ENCODE data around the gene HP1BP3.
"Not testable (repeated sequence)": the region's sequence is repeated elsewhere in the genome, so short reads cannot be mapped to it uniquely, and the experiment has no call there.

Gene HP1BP3

GRCh38 chr1:20787029-20787839 lies at the start of gene HP1BP3:
TSS of gene HP1BP3 (minus strand) at chr1:20787307. CDS start at chr1:20780440, 6,867 bp downstream.
- peak; percentile 29 for DNase-seq (ENCODE audit: low read depth, low spot score)

- DNase-seq (ENCODE audit: low read depth, low spot score): no peak
Observed at GRCh38 chr1:20836230-20836629, 49.1 kb upstream of the HP1BP3 start.

GRCh38 chr1:20834780-20835179 lies 47.7 kb upstream of the HP1BP3 start:
- DNase-seq (ENCODE audit: low read depth, low spot score): no peak

DNA sequence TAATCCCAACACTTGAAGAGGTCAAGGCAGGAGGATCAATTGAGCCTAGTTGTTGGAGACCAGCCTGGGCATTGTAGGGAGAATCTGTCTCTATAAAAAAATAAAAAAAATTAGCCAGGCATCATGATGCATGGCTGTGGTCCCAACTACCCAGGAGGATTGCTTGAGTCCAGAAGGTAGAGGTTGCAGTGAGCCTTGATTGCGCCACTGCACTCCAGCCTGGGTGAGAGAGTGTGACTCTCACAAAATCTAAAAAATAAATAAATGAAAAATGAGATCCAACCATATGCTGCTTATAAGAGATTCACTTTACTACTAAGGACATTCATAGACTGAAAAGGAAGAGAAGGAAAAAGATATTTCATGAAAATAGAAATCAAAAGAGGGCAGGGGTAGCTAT lies 47.1 kb upstream of the HP1BP3 start:
- DNase-seq (ENCODE audit: low read depth, low spot score): no peak

GRCh38 chr1:20830378-20830777 lies 43.3 kb upstream of the HP1BP3 start:
- no peak for DNase-seq (ENCODE audit: low read depth, low spot score)

DNA sequence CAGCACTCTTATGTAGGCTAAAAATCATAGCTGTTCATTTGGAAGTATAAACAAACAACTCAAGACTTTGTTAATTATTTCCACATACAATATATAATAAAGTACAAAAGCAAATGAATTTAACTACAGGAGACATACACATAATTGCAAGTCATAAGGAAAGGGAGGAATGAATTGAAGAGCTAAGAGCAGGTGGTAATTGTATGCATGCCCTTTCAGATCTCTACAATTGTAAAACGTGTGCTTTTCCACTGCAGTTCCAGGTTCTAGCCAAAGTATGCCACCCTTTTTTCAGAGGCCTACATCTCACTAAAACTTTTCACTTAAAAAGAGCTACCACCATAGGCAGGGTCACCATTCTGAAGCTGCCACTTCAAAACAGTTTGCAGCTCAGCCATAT lies 42.8 kb upstream of the HP1BP3 start:
- DNase-seq (ENCODE audit: low read depth, low spot score): no peak

DNA sequence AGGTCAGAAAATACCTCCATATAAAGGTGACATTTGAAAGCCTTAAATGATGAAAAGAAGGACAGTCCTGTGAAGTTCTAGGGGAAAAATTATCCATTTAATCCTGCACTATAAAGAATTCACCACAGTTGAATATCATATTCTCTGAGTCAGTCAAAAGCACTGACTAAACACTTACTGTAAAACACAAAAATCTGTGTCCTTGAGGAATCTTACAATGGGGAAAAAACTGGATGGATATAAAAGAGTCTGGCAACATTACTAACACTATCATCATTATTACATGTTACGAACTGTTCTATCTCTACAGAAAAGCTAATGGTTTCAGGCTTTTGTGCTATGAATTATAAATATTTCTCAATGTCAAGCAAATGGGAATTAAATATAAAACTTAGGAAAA lies 42.4 kb upstream of the HP1BP3 start:
- no peak for DNase-seq (ENCODE audit: low read depth, low spot score)

DNA sequence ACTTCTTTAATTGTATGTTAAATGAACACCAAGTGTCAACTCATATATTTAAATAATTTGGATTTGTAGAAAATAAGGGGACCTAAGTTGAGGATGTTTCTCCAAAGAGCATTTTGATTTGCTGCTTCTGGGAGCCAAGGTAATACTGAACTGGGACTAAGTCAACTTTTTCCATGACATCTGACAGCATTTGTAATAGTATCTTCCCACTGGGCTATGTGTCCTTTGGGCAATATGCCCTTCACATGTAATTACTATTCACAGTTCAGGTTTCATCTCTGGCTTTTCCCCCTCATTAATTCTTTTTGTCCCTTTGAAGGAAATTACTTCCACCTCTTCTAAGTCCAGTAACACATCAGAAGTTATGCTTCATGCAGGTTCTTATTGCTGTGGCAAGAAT lies 36.7 kb upstream of the HP1BP3 start:
- DNase-seq (ENCODE audit: low read depth, low spot score): no peak

DNA sequence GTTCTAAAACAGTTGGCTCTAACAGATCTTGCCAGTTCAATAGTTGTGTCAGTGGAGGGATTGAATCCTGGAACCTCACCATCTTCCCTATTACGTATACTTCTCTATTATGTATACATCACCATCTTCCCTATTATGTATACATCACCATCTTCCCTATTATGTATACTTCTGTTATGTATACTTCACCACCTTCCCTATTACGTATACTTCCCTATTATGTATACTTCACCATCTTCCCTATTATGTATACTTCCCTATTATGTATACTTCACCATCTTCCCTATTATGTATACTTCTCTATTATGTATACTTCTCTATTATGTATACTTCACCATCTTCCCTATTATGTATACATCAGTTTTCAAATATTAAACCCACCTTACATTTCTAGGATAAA lies 34.4 kb upstream of the HP1BP3 start:
- no peak for DNase-seq (ENCODE audit: low read depth, low spot score)

DNA sequence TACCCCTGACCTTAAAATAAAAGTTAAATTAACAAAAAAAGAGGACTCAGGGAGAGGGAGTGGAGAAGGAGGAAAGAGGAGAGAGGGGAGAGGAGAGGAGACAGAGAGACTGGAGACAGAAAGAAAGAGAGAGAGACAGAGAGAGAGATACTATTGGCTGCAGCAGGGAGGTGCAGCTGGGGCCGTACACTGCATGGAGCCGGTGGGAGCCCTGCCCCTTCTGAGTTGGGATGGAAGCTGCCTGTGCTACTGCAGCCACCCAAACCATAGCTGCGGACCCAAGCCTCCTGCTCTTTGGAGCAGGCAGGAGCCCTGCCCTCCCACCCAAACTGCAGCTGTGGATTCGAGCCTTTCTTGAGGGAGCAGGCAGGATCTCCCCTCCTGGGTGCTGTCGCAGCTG lies 32.7 kb upstream of the HP1BP3 start:
- DNase-seq (ENCODE audit: low read depth, low spot score): no peak

GRCh38 chr1:20814534-20814871 lies 27.4 kb upstream of the HP1BP3 start:
- DNase-seq (ENCODE audit: low read depth, low spot score): no peak

DNA sequence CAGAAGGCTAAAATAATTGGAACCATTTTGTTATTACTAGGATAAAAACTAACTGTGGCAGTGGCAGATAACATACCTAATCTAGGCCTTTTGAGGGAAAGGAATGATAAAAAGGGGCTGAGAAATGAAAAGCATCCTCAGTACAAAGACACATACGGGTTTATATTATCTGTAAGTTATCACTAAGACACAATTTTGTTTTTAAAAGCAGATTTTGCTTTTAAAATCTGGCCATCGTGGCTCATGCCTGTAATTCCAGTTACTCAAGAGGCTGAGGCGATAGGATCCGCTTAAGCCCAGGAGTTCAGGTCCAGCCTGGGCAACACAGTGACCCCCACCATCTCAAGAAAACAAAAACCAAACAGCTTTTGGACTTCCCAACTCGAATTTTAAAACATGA lies 24.8 kb upstream of the HP1BP3 start:
- DNase-seq (ENCODE audit: low read depth, low spot score): no peak

GRCh38 chr1:20793236-20793635 lies 6.1 kb upstream of the HP1BP3 start:
- DNase-seq (ENCODE audit: low read depth, low spot score): no peak

DNA sequence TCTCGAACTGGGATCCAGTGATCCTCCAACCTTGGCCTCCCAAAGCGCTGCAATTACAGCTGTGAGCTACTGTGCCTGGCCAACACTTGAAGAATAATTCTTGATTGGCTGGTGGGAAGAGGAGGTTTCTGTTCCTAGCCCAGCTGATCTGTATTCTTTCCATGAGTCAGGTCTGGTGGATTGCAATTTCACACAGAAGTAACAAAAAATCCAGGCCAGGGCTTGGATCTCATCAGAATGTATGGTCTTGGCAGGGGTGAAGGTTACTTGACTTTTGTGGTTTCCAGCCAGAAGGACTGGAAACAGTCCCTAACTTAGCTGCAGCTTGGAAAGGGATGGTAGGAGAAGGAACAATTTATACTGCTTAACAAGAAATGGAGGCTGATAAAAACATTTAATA lies 5.1 kb upstream of the HP1BP3 start:
- DNase-seq (ENCODE audit: low read depth, low spot score): no peak

GRCh38 chr1:20790785-20791184 lies 3.7 kb upstream of the HP1BP3 start:
- DNase-seq (ENCODE audit: low read depth, low spot score): no peak

GRCh38 chr1:20789598-20789997 lies 2.5 kb upstream of the HP1BP3 start:
- DNase-seq (ENCODE audit: low read depth, low spot score): not testable (repeated sequence)

- DNase-seq (ENCODE audit: low read depth, low spot score): no peak
Observed at GRCh38 chr1:20787840-20788795, 1.0 kb upstream of the HP1BP3 start.

- peak; percentile 94 for DNase-seq (ENCODE audit: low read depth, low spot score)
Observed at GRCh38 chr1:20786253-20787028, 666 bp downstream of the HP1BP3 start.

DNA sequence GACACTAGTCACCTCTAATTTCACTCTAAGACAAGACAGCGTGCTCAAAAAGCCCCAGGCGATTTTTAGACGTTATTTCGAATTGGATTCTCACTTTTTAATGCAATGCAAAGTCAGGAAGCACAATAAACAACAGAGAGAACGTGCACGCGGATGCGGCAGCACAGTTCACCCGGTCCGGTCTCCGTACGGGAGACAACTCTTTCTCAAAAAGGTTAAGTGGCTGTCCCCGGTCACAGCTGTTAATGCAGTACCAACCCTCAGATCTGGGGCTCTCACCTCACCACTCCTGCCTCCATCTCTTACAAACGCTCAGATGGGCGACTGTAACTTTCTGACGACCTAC lies 1.2 kb downstream of the HP1BP3 start:
- no peak for DNase-seq (ENCODE audit: low read depth, low spot score)

DNA sequence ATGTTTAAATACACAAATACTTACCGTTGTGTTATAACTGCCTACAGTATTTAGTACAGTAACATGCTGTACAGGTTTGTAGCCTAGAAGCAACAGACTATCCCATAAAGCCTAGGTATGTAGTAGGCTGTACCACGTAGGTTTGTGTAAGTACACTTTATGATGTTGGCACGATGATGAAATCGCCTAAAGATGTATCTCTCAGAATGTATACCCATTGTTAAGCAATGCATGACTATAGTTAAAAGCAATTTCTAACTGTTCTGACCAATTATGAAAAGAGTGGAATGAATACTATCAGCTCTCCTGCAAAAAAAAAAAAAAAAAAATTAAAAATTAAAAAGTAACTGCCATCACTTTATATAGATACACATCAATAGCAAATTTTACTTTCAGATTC lies 11.4 kb downstream of the HP1BP3 start:
- no peak for DNase-seq (ENCODE audit: low read depth, low spot score)

- no peak for DNase-seq (ENCODE audit: low read depth, low spot score)
Observed at GRCh38 chr1:20771780-20772179, 15.3 kb downstream of the HP1BP3 start.
